Brain microvascular endothelial cell (primary cell): ENCODE data around the gene CHADL.

Experiments used
- DNase-seq: peaks from one replicate; pipeline ENCODE4 v3.0.0-alpha.2; 2020
- H3K27ac ChIP-seq: fragments of 250-450 bp; sonication (Bioruptor Pico); 2 replicates; pipeline ENCODE4 v1.5.1; 2020; ENCODE audit warnings: mild to moderate bottlenecking, moderate library complexity
- H3K27me3 ChIP-seq: fragments of 250-450 bp; sonication (Bioruptor Pico); replicated peaks from 2 replicates; pipeline ENCODE4 v1.5.1; 2020; ENCODE audit warnings: mild to moderate bottlenecking
- H3K36me3 ChIP-seq: fragments of 250-450 bp; sonication (Bioruptor Pico); replicated peaks from 2 replicates; pipeline ENCODE4 v1.5.1; 2020; ENCODE audit warnings: mild to moderate bottlenecking
- H3K4me3 ChIP-seq: 2 replicates; pipeline ENCODE4 v1.5.1; 2011; ENCODE audit warnings: low read depth, mild to moderate bottlenecking, control low read depth, low read length, moderate library complexity
- in situ Hi-C: cut with HindIII; loops from 2 replicates; pipeline ENCODE4 v1.10.0; 2017; ENCODE audit warnings: low sequenced_read_pairs, low pct_ligation_motif_present
- TF ChIP-seq, protein P1 (sequence below): IDR thresholded peaks from 2 replicates; pipeline ENCODE4 v1.5.1; 2011; ENCODE audit warnings: low read depth, mild to moderate bottlenecking, moderate library complexity, low read length, control low read depth, inconsistent platforms; ENCODE audit errors: missing control alignments

The CHADL gene

GRCh38 chr22:41252365-41252764 is 11.6 kb upstream of the CHADL start:
- Histone ChIP-seq H3K27ac (no peak overlapping the region), H3K4me3 (no peak overlapping the region), H3K27me3 (no peaks in the 10 kb centered on the region), H3K36me3 (peaks cover 78% of the 10 kb centered on the region)
- TF ChIP-seq, protein P1, sequence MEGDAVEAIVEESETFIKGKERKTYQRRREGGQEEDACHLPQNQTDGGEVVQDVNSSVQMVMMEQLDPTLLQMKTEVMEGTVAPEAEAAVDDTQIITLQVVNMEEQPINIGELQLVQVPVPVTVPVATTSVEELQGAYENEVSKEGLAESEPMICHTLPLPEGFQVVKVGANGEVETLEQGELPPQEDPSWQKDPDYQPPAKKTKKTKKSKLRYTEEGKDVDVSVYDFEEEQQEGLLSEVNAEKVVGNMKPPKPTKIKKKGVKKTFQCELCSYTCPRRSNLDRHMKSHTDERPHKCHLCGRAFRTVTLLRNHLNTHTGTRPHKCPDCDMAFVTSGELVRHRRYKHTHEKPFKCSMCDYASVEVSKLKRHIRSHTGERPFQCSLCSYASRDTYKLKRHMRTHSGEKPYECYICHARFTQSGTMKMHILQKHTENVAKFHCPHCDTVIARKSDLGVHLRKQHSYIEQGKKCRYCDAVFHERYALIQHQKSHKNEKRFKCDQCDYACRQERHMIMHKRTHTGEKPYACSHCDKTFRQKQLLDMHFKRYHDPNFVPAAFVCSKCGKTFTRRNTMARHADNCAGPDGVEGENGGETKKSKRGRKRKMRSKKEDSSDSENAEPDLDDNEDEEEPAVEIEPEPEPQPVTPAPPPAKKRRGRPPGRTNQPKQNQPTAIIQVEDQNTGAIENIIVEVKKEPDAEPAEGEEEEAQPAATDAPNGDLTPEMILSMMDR, result no peak
- no peak for DNase-seq
- in situ Hi-C loops, result no loop called here

DNA sequence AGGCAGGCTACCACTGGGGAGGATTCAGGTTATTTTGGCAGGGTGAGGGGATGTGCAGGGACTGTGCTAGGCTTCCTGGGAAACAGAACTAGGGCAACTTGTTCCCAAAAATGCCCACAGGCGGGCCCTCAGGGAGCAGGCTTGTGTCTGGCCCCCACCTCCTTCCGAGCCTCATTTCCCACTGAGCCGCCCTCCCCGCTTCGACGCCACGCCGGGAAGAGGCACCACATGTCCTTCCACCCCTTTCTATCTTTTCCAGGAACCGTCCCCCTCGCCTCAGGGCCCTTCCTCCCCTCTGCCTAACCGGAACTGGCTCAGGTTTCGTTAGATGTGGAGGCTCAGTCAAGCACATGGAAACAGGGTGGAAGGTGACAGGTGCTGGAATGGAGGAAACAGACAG is 9.4 kb upstream of the CHADL start:
- no peaks in the 10 kb centered on the region for H3K27me3 ChIP-seq
- in situ Hi-C loops, result no loop called here
- peaks cover 82% of the 10 kb centered on the region for H3K36me3 ChIP-seq
- TF ChIP-seq, protein P1, result no peak
- H3K4me3 ChIP-seq, result no peak overlapping the region
- no peak overlapping the region for H3K27ac ChIP-seq
- no peak for DNase-seq

- DNase-seq, result no peak
- H3K36me3 ChIP-seq, result peaks cover 83% of the 10 kb centered on the region
- TF ChIP-seq, protein P1, result no peak
These were observed 8.7 kb upstream of the CHADL start for GRCh38 chr22:41249442-41249841.

DNA sequence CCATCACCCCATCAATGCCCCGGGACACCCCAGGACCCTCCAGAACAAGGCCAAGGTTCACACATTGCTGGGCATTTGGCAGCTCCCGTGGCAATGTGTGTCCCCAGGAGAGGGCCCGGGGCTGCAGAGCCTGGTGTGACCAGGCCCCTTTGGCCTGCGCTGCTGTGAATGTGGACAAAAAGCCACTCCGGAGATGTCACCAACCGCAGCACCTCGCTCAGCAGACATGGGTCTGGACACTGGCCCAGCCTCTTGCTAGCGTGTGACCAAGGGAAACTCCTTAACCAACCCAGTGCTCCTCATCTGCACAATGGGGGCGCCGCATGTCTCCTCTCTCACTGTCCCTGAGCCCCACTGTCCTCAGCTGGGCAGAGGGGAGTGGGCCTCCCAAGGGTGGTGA is 8.0 kb upstream of the CHADL start:
- TF ChIP-seq, protein P1, result no peak
- in situ Hi-C loops, result no loop called here
- Histone ChIP-seq H3K27me3 (no peaks in the 10 kb centered on the region), H3K36me3 (peaks cover 78% of the 10 kb centered on the region), H3K4me3 (no peak overlapping the region), H3K27ac (no peak overlapping the region)
- no peak for DNase-seq

More at GRCh38 chr22:41249442-41249841, 8.7 kb upstream of the CHADL start:
- Histone ChIP-seq H3K27me3 (no peaks in the 10 kb centered on the region), H3K4me3 (no peak overlapping the region), H3K27ac (no peak overlapping the region)
- in situ Hi-C loops, result no loop called here

- no peaks in the 10 kb centered on the region for H3K27me3 ChIP-seq
- no peak overlapping the region for H3K27ac ChIP-seq
- no peak for DNase-seq
- in situ Hi-C loops, result no loop called here
- TF ChIP-seq, protein P1, result no peak
- peaks cover 73% of the 10 kb centered on the region for H3K36me3 ChIP-seq
- H3K4me3 ChIP-seq, result no peak overlapping the region
These were observed 7.6 kb upstream of the CHADL start for GRCh38 chr22:41248314-41248713.

DNA sequence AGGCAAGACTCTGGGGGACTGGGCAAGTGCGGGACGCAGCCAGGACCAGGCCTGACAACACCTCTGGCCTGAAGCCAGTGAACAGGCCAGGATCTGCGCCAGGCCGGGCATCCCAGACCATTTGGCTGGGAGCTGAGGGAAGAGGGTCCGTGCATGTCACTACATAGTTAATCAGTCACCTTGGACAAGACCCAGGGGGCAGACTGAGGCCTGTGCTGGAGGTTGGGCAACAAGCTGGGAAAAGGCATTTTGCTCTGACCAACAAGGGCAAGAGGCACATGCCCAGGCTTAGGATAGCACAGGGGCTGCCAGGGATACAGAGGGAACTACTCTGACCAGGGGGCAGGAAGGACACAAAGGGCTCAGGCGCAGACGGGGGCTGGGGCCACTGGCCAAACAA is 7.0 kb upstream of the CHADL start:
- no peak for DNase-seq
- Histone ChIP-seq H3K4me3 (no peak overlapping the region), H3K27ac (no peak overlapping the region), H3K27me3 (no peaks in the 10 kb centered on the region), H3K36me3 (peaks cover 67% of the 10 kb centered on the region)
- in situ Hi-C loops, result no loop called here
- TF ChIP-seq, protein P1, result no peak
